GM21723 (cell line): Measurements from ENCODE around the gene AGMAT.
A peak's percentile ranks its signal among the peaks of the same experiment; 100 is the strongest.

ENCODE experiments used
- ATAC-seq: cut with Tn5 transposase; IDR thresholded peaks from one replicate; pipeline ENCODE4 v1.9.1; 2021; ENCODE audit warnings: mild to moderate bottlenecking, moderate library complexity; ENCODE audit not compliant: unreplicated experiment

The AGMAT gene

DNA sequence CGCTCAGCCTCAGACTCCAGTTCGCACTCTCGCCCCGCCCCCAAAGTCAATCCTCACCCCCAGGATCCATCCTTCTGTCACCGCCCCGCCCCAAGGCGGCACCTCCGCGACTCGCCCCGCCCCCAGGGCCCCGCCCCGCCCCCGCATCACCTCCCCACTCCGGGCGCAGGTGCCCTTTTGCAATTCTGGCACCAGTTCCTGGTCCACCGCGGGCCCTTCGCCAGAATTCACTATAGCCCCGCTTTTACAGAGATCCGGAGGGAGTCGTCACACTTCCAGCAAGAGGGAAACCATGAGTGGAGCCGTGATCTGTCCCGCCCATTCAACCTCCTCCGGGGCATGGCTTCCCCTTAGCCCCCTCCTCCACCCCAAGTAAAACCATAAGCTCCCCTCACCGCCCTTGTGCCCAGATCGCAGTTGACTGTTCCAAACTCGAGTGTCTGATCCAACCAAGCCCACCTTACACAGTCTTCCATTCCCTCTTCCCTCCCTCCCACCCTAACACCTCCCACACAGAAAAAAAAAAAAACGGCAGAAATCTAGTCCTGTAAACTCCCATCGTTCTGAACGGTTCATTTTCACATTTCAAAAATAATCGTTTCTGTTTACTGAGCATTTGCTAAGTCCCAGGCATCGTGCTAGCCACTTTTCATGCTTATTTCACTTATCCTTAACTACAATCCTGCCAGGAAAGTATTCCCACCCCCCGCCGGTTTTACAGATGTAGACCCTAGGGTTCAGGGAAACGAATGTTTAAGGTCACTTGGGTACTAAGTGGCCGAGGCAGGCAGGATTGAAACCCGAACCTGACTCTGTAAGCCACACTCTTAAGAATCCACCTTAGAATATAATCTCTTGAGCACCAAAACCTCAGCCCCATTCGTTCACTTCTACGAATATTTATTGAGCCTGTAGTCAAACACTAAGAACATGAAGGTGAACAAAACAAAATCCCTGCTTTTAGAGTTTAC is 59.5 kb downstream of the AGMAT start:
- peak; percentile 35 for ATAC-seq

DNA sequence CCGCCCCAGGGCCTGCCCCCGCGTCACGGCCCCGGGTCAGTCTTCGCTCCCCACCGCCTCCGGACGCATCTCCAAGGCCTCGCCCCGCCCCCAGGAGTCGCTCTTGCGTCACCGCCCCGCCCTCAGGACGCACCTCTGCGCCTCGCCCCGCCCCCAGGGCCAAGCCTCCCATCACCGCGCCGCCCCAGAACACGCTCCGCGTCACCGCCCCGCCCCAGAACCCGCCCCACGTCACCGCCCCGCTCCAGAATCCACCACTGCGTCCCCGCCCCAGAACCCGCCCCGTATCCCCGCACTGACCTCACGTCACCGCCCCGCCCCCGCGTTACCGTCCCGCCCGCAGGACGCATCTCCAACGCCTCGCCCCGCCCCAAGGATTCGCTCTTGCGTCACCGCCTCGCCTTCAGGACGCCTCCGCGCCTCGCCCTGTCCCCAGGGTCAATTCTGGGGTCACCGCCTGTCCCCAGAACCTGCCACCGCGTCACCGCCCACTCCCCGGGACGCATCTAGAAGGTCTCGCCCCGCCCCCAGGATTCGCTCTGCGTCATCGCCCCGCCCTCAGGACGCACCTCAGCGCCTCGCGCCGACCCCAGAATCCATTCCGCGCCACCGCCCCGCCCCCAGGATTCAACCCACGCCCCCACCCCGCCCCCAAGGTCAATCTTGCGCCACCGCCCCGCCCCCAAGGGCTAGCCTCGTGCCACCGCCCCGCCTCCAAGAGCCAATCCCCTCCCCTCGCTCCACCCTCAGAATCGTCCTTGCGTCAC is 60.4 kb downstream of the AGMAT start:
- peak; percentile 42 for ATAC-seq

DNA sequence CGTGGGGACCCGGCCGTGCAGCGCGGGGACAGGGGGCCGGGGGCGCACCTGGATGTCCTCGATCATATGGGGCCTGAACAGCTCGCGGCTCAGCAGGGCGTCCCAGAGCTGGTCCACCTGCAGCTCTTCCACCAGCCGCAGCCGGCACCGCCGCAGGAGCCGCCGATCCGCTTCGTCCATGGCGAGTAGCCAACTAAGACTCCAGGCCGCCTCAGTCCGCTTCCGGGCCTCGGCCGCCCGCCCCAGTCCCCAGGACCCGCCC is 60.9 kb downstream of the AGMAT start, which contains the start of gene CASP9:
Gene CASP9, minus strand, starts transcription at position 195 of the 262 bp plus-strand sequence. Its CDS starts 15 bp downstream, at position 180.
- ATAC-seq: no peak

DNA sequence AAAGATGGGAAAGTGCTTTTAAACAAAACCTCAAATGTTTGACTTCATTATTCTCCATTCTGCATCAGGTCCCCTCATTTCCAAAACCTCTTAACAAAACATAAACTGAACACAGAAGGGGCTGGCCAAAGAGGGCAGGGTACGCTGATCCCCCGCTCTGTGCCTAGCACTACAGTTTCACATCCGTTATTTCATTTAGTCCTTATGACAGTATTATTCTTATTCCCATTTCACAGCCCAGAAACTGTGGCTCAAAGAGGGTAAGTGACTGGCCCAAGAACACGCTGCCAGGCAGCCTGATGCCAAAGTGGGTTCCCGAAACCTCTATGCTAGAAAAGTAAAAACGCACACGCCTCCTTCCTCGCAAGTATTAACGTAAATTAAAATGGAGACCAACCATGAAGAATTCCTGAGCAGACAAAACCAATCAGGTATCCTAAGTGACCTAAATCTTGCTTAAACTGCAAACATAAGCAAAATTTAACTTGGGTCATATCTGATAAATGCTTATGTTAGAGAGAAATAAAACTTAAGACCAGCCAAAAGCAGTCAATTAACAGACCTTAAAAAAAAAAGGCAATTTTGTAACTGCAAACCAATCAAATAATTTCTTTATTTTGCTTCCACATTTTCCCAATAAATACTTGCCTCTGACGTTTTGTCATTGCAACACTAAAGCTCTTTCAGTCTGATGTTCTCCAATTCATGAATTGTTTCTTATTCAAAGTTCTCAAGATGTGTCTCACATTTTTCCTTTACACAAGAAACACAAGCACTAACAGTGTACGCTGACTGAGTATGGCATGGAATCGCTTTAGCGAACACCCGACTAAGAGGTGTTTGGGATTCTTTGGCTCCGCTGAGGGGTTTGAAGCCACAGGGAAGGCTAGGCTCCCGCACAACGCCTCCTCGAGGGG is 61.5 kb downstream of the AGMAT start:
- ATAC-seq: no peak

DNA sequence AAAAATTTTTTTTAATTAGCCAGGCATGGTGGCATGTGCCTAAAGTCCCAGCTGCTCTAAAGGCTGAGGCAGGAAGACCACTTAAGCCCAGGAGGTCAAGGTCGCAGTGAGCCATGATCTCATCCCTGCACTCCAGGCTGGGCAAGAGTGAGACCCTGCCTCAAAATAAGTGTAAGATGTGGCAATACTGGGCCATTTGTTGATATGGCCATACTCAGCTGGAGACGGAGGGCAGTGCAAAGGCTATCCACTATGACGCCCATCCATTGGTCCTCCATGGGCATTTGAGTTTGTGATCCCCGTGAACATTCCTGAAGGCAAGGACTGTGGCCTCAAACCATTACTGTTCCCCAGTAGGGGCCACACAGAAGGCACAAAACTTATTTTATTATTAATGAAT is 62.3 kb downstream of the AGMAT start:
- ATAC-seq: no peak
